GM10847 (cell line): ENCODE results near the gene SOST.

Experiments
- POLR2A ChIP-seq: IDR thresholded peaks from 2 replicates; pipeline ENCODE4 v1.6.1; 2011; ENCODE audit not compliant: insufficient read length; ENCODE audit errors: extremely low read depth

The SOST gene

DNA sequence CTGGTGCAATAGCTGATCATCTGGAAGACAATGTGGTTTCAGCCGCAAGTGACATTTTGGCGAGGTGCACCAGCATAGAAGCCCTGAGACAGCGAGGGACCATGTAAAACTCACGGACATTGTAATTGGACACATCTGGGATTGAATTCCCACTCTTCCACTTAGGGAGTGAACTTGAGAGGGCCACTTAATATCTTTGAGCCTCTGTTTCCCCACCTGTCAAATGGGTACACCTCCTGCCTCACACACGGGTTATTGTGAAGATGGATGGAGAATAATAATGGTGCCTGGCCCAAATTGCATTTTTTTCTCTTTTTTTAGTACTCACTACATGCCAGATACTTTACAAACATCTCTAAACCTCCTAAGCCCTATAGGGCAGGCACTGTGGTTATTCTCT lies 51.4 kb downstream of the SOST start:
- no peak for TF ChIP-seq POLR2A

- no peak for TF ChIP-seq POLR2A
Observed at GRCh38 chr17:43706235-43706634, 52.4 kb downstream of the SOST start.
